ENCODE results near the gene SLC25A42.

GRCh38 chr19:19075126-19075525, 11.3 kb downstream of the SLC25A42 start:
- no peak for TF ChIP-seq POLR2A (IDR thresholded peaks at IDR 0.05)
- TF ChIP-seq CTCF (IDR thresholded peaks at IDR 0.05): no peak

All from uterus (tissue), 2 donors.